ENCODE results near the gene PRDX3. TPM values are rescaled to one million over a fixed set of nuclear protein-coding genes. Genes with fewer than 3 reads are reported as not detected.
"Not testable (repeated sequence)": the region's sequence is repeated elsewhere in the genome, so short reads cannot be mapped to it uniquely, and the experiment has no call there.

PRDX3 gene
- total RNA-seq, 4 donors from 2014 or later = 140 to 289 (median 164) TPM

DNA sequence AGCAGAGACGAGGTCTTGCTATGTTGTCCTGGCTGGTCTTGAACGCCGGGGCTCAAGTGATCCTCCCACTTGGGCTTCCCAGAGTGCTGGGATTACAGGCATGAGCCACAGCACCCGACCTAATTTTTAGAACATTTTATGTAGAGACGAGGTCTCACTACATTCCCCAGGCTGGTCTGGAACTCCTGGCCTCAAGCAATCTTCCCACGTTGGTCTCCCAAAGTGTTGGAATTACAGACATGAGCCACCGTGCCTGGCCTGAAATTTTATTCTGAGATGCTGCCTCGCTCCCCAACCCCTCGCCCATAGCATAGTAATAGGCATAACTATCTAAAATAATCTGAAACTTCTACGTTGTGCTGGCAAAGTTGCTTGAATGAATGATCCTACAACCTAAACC lies 35.0 kb downstream of the PRDX3 start:
- no peaks in the 10 kb centered on the region for H3K4me1 ChIP-seq
- H3K36me3 ChIP-seq = peaks cover 0 to 86% of the 10 kb centered on the region in 2 donors
- no peak overlapping the region for H3K4me3 ChIP-seq
- no peak for ATAC-seq
- no peak overlapping the region for H3K27ac ChIP-seq
- TF ChIP-seq POLR2AphosphoS5 (IDR thresholded peaks at IDR 0.05) (no peak), EP300 (IDR thresholded peaks at IDR 0.05) (no peak), POLR2A (IDR thresholded peaks at IDR 0.05) (no peak)
- TF ChIP-seq, protein P1, sequence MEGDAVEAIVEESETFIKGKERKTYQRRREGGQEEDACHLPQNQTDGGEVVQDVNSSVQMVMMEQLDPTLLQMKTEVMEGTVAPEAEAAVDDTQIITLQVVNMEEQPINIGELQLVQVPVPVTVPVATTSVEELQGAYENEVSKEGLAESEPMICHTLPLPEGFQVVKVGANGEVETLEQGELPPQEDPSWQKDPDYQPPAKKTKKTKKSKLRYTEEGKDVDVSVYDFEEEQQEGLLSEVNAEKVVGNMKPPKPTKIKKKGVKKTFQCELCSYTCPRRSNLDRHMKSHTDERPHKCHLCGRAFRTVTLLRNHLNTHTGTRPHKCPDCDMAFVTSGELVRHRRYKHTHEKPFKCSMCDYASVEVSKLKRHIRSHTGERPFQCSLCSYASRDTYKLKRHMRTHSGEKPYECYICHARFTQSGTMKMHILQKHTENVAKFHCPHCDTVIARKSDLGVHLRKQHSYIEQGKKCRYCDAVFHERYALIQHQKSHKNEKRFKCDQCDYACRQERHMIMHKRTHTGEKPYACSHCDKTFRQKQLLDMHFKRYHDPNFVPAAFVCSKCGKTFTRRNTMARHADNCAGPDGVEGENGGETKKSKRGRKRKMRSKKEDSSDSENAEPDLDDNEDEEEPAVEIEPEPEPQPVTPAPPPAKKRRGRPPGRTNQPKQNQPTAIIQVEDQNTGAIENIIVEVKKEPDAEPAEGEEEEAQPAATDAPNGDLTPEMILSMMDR (IDR thresholded peaks at IDR 0.05) = no peak
- H3K27me3 ChIP-seq = no peaks in the 10 kb centered on the region
- WGBS, 2 donors (ENCODE audit: low coverage in 1 of 2) = 93 to 96% methylated on average over 3 to 6 of the region's 10 CpGs
- H3K9me3 ChIP-seq = no peaks in the 10 kb centered on the region

DNA sequence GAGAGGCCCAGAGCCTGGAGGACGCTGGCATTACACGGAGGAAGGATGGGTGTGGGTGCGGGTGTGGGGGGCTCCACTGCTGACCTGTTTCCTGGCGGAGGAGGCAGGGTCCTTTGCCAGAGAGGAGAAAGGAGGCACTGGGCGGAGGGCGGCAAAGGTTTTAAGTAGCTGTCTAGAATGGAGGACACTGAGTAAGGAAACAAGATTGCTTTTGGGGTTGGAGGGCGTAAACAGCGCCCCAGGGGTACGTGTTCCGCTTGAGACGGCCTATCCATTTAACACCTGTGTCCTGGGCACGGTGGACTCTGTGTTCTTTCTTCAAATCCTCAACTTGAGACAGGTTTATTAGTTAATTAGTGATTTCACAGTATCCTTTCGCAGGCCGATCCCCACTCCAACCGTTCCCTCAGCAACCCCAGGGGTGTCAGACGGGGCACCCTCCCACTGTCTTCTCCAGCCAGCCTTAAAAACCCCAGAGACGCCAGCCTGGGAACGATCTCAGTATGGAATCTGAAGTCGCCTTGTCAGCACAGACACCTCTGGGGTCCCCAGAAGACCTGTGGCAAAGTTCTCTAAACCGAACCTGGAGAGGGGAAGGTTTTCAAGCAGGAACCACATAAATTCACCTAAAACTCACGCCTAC lies 37.9 kb downstream of the PRDX3 start:
- no peak overlapping the region for H3K4me3 ChIP-seq
- no peaks in the 10 kb centered on the region for H3K9me3 ChIP-seq
- TF ChIP-seq EP300 (IDR thresholded peaks at IDR 0.05) (no peak), POLR2AphosphoS5 (IDR thresholded peaks at IDR 0.05) (no peak), POLR2A (IDR thresholded peaks at IDR 0.05) (no peak)
- TF ChIP-seq, protein P1 (IDR thresholded peaks at IDR 0.05) = no peak
- no peaks in the 10 kb centered on the region for H3K27me3 ChIP-seq
- no peaks in the 10 kb centered on the region for H3K4me1 ChIP-seq
- 87 to 89% methylated on average over 14 to 16 of the region's 21 CpGs for WGBS, 2 donors (ENCODE audit: low coverage in 1 of 2)
- H3K36me3 ChIP-seq = peaks cover 0 to 67% of the 10 kb centered on the region in 2 donors
- no peak for ATAC-seq
- no peak overlapping the region for H3K27ac ChIP-seq

DNA sequence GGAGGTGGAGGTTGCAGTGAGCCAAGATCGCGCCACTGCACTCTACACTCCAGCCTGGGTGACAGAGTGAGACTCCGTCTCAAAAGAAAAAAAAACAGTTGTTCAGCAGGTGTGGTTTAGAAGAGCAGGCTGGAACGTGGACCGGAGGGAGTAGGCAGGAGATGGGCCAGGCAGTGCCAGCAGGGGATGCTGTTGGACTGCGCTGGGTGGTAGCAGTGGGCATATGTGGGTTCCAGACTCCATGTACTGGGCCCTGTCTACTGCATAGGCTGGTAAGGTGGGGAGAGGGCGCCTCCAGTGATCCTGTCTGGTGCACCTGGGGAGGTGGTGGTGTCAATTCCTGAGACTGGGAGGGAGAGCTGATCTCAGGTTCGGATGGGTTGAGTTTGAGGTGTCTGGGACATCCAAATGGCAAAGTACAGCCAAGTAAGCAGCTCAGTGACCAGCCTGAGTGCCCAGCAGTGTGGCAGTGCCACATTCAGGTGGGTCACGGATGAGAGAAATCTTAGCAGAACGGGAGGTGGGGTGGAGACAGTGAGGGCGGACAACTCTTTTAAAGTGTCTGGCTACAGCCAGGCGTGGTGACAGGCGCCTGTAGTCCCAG lies 39.0 kb downstream of the PRDX3 start:
- ATAC-seq = peak; percentile 55
- Histone ChIP-seq H3K27me3 (no peaks in the 10 kb centered on the region), H3K4me1 (no peaks in the 10 kb centered on the region), H3K27ac (peak overlapping the region in 1 of 4 donors; percentile 7), H3K36me3 (peaks cover 0 to 62% of the 10 kb centered on the region in 2 donors), H3K4me3 (no peak overlapping the region), H3K9me3 (no peaks in the 10 kb centered on the region)
- 79% methylated on average over 7 of the region's 13 CpGs; no CpG with 5 or more reads in 1 of the 2 donors for WGBS, 2 donors (ENCODE audit: low coverage in 1 of 2)
- TF ChIP-seq, protein P1 (IDR thresholded peaks at IDR 0.05) = peak in 3 of 4 experiments; percentile 24 to 59 (median 37)
- no peak for TF ChIP-seq EP300 (IDR thresholded peaks at IDR 0.05)

DNA sequence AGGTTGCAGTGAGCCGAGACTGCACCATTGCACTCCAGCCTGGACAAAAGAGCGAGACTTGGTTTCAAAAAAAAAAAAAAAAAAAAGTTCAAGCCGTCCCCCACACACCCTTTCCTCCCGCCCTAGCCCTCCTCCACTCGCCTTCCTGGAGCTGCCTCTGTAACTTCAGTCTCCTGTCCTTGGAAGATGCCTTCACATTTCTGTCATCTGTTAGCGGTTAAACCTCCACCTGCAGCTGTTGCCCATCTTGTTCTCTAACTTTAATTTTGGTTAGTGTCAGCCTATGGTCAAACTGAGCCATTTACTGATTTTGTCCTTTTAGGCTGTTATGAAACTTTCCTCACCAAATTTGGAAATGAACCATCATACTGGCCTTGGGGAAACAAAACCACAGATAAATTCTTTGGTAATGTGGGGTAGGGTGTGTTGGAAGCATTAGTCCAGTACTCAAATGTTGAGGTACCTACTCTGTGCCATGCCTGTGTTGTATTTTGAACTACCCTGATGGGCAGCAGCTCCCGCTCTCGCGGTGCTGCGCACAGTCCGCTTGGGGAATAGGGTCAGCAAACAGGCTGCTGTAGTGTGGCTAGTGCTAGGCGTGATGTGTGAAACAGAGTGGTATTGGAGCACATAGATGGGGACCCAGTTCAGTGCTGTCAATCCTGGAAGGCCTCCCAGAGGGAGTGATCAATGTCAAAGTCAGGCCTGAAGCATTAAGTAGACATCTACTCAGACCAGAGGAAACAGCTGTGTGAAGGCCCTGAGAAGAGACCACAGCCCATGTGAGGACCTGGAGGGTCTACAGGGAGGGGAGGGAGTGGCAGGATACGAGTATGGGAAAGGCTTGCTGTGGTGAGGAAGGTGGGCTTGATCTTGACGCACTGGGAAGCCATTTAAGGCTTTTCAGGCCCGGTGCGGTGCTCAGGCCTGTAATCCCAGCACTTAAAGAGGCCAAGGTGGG lies 40.0 kb downstream of the PRDX3 start:
- Histone ChIP-seq H3K4me1 (no peaks in the 10 kb centered on the region), H3K9me3 (no peaks in the 10 kb centered on the region), H3K4me3 (no peak overlapping the region), H3K27ac (peak overlapping the region in 1 of 4 donors; percentile 7), H3K27me3 (no peaks in the 10 kb centered on the region), H3K36me3 (peaks cover 0 to 63% of the 10 kb centered on the region in 2 donors)
- TF ChIP-seq EP300 (IDR thresholded peaks at IDR 0.05) (no peak), POLR2AphosphoS5 (IDR thresholded peaks at IDR 0.05) (no peak), POLR2A (IDR thresholded peaks at IDR 0.05) (no peak)
- TF ChIP-seq, protein P1 (IDR thresholded peaks at IDR 0.05) = no peak
- 89 to 97% methylated on average over 11 of the region's 16 CpGs for WGBS, 2 donors (ENCODE audit: low coverage in 1 of 2)
- ATAC-seq = no peak

DNA sequence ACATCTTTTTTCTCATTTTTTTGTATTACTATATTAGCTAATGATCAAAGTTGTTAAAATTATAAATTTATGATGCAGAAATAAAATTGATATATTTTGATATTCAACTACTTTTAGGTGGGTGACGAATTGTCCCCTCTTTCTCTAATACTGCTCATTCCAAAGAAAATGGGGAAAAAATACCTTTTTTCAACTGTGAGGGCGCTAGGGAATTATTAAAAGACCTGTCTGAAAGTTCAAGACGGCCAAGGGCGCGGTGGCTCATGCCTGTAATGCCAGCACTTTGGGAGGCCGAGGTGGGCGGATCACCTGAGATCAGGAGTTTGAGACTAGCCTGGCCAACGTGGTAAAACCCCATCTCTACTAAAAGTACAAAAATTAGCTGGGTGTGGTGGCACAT lies 40.7 kb downstream of the PRDX3 start:
- not testable (repeated sequence) for ATAC-seq, H3K4me3 ChIP-seq, H3K27me3 ChIP-seq, H3K4me1 ChIP-seq, H3K9me3 ChIP-seq, H3K27ac ChIP-seq
- H3K36me3 ChIP-seq = peaks cover 0 to 65% of the 10 kb centered on the region in 2 donors
- 70 to 75% methylated on average over 5 to 7 of the region's 8 CpGs for WGBS, 2 donors (ENCODE audit: low coverage in 1 of 2)
